HG02981 (cell line): ENCODE results near the gene ARID5A.

Experiments
- ATAC-seq: cut with Tn5 transposase; IDR thresholded peaks from one replicate; pipeline ENCODE4 v1.9.1; 2021; ENCODE audit warnings: mild to moderate bottlenecking, moderate library complexity; ENCODE audit not compliant: unreplicated experiment

The ARID5A gene

GRCh38 chr2:96527286-96528005 lies 9.1 kb upstream of the ARID5A start:
- ATAC-seq, result peak; percentile 27

DNA sequence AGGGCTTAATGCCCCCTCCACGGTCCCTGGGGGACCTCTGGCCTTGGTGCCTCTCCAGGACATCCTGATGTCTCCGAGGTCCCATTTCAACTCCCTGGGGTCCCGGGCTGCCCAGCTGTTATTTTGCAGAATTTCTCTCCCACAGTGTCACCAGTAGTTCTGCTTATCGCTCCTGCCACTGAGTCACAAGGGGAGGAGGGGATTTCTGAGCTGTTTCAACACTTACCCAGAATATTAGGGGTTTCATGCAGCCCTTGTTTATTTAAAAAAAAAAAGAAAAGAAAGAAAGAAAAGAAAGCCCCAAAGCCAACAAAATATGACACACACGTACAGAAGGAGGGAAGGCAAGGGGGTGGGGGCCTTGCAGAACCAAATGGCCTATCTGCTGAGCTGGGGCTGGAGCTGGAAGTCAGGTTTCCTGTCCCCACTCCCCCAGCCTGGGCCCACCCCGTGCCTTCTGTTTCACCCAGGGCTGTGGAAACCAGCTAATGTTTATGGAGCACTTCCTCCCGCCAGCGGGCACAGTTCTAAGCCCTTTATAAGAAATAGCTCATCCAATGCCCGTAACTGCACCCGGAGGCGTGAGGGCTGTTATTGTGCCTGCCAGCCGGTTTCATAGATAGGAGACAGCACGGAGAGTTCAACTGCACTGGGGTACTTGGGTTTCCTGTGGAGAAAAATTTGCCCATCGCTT lies 8.4 kb upstream of the ARID5A start:
- ATAC-seq, result no peak

GRCh38 chr2:96528700-96529375 lies 7.7 kb upstream of the ARID5A start:
- ATAC-seq, result no peak

- no peak for ATAC-seq
These were observed 7.0 kb upstream of the ARID5A start for GRCh38 chr2:96529376-96530143.

GRCh38 chr2:96530144-96530430 lies 6.5 kb upstream of the ARID5A start:
- no peak for ATAC-seq

GRCh38 chr2:96530474-96531357 lies 5.8 kb upstream of the ARID5A start:
- ATAC-seq, result no peak

DNA sequence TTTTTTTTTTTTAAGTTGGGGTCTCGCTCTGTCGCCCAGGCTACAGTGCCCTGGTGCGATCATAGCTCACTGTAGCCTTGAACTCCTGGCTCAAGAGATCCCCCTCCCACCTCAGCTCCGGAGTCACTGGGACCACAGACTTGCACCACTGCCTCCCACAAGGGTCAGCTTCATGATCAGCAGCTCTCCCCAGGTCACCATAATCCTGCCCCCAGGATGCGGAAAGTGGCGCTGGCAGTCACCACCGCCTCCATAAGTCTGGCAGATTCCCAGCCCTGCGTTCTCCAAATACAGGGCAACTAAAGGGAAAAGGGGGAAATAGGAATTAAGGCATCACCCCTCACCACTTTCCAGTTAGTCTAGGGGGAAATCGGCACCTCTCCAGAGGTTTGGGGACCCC lies 5.2 kb upstream of the ARID5A start:
- ATAC-seq, result no peak

DNA sequence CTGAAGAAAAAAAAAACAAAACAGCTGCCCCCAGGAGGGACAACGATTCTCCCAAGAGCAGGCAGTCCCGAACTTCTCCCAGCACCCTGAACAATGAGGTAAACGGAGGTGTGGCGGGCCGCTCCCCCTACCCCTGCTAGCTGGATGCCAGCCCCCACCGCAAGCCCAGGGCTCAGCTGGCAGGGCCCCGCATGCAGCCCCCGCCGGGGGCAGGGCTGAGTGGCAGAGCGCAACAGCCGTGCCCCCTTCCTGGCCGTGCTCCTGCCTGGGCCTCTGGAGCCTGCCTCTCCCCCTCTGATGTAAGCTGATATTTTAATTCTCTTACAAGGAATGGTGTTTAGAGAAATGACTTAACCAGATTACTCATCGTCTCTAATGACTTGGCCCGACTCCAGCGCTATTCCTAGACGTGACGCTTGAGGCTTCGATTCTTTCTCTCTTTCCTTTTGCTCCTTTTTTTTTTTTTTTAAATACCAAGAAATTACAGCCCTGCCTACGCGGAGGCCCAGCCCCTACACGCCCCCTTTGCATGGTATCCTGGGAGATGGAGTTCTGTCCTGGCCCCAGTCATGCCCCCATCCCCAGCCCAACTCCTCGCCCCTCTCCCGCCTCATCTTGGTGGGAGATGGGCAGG lies 4.6 kb upstream of the ARID5A start:
- no peak for ATAC-seq

DNA sequence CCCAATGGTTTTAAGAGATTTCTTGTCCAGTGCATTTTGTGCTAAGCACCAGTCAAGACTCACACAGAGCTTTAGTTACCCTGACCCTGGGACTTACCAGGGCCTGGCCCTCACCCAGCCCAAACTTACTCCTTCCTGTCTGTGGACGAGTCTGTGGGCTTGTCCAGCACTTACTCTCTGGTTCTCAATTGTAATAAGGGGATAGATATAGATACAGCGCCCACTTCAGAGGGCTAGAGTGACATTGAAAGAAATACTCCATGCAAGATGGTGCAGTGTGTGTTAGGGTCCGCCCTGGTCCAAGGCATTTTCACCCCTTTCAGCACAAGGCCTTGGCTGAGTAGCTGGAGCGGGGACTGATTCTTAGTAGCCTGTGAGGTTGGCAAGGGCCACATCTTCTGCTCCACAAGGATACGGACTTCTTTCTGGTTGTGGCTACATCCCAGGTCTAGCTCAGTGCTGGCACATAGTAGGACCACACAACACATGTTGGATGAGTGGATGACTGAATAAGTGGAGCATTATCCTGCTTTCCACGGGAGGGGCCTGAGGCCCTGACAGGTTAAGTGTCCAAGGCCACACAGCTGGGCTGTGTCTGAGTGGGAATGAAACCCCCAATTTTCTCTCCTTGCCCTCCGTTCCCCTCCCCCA lies 3.8 kb upstream of the ARID5A start:
- no peak for ATAC-seq

- no peak for ATAC-seq
These were observed 3.1 kb upstream of the ARID5A start for GRCh38 chr2:96533292-96534073.

- ATAC-seq, result no peak
These were observed 2.4 kb upstream of the ARID5A start for GRCh38 chr2:96534141-96534540.

DNA sequence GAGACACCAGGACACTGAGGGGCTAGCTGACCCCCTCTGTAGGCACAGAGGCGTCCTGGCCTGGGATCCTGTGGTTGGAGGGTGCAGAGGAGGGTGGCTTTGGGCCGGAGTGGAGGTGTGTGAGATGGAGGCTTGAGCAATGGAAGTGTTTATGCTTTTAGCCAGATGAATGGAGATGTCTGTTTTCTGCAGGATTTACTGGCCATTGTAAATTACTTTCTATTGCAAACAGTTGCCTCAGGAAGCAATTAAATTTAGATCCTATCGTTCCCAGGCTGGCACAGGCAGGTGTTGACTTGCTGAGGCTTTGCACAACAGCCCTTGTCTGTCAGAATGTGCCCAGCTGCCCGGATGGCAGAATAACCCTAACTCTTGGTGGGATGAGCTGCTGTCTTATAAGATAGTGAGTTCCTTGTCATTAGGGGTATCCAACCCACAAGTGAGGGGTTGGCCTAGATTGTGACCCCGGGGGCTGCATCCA lies 1.8 kb upstream of the ARID5A start:
- no peak for ATAC-seq

- no peak for ATAC-seq
These were observed 1.2 kb upstream of the ARID5A start for GRCh38 chr2:96535331-96535730.

DNA sequence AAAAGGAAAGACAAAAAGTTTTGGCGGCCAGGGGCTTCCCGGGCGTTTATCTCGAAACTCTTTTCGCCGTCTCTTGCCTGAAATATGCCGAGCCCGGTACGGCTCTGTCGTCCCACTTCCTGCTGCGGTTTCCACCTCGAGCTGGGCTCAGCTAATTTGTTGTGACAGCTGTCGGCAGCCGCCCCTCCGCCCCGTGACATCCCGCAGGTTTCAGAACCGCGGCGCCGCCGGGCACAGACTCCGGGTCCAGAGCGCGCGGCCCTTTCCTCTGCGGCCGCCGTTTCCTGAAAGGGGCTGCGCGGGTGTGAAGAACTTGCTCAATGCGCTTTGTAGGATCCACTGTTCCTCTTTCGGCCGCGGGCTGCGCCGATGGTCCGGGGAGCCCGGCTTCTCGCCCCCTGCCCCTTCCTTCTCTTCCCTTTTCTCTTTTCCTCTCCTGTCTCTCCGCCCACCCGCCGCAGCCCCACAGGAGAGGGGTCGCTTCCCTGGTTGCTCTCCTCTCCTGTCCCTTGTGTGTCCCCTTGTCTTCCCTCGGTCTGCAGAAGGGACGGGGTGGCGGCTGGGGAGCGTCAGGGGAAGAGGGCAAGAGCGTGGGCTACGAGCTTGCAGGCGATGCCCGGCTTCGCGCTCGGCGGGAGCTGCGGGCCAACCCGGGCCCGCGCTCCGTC lies 648 bp downstream of the ARID5A start:
- ATAC-seq, result peak; percentile 46

- ATAC-seq, result no peak
These were observed 1.4 kb downstream of the ARID5A start for GRCh38 chr2:96537734-96538486.

GRCh38 chr2:96538487-96539214 lies 2.1 kb downstream of the ARID5A start:
- no peak for ATAC-seq
